ENCODE results near the gene TUBGCP3. TPM values are rescaled to one million over a fixed set of nuclear protein-coding genes. Genes with fewer than 3 reads are reported as not detected.

The TUBGCP3 gene
- total and polyA plus RNA-seq, 2 experiments from 2014 or later = 12.8 to 40.2 TPM

- no peak for DNase-seq (ENCODE audit: low spot score)
- H3K79me2 ChIP-seq (replicated peaks; ENCODE audit: insufficient read depth) = no peaks in the 10 kb centered on the region
- no peaks in the 10 kb centered on the region for H3K36me3 Mint-ChIP-seq (ENCODE audit: low read depth)
- no peaks in the 10 kb centered on the region for H3F3A ChIP-seq (replicated peaks; ENCODE audit: low read depth)
- no peaks in the 10 kb centered on the region for H3K9me2 ChIP-seq (ENCODE audit: insufficient read depth)
- no peaks in the 10 kb centered on the region for H3K4me1 Mint-ChIP-seq
- no peaks in the 10 kb centered on the region for H3K36me3 ChIP-seq (ENCODE audit: insufficient read depth)
- ATAC-seq = no peak
- no peaks in the 10 kb centered on the region for H3K27me3 ChIP-seq (ENCODE audit: insufficient read depth)
- no peak for TF ChIP-seq EZH2 (IDR thresholded peaks at IDR 0.05; ENCODE audit: low read depth, unreplicated experiment)
- TF ChIP-seq EZH2phosphoT487 (IDR thresholded peaks at IDR 0.05; ENCODE audit: unreplicated experiment) = no peak
- TF ChIP-seq REST (IDR thresholded peaks at IDR 0.05; ENCODE audit: unreplicated experiment) = no peak
- TF ChIP-seq CTCF (conservative IDR thresholded peaks at IDR 0.05; ENCODE audit: low read depth in 2 of 2) = no peak
- no peak for TF ChIP-seq NANOG (IDR thresholded peaks at IDR 0.05; ENCODE audit: borderline replicate concordance)
- no peaks in the 10 kb centered on the region for H3K9me3 Mint-ChIP-seq
- H2AFZ ChIP-seq = no peak overlapping the region
- H3K4me3 ChIP-seq = no peak overlapping the region
- H4K20me1 ChIP-seq (replicated peaks; ENCODE audit: insufficient read depth) = no peaks in the 10 kb centered on the region
- H3K4me3 Mint-ChIP-seq = no peak overlapping the region
- H3K27me3 Mint-ChIP-seq (ENCODE audit: insufficient read depth, low read depth, poor library complexity) = peaks cover 10% of the 10 kb centered on the region
- H3K27ac Mint-ChIP-seq = no peak overlapping the region
- H3K27ac ChIP-seq (ENCODE audit: low read depth) = no peak overlapping the region
- no peak overlapping the region for H3K4me2 ChIP-seq
- H3K4me1 ChIP-seq (ENCODE audit: insufficient read depth) = no peaks in the 10 kb centered on the region
Observed at GRCh38 chr13:112626124-112626523, 38.2 kb upstream of the TUBGCP3 start.

GRCh38 chr13:112625698-112626097 is 37.7 kb upstream of the TUBGCP3 start:
- H3K27ac ChIP-seq (ENCODE audit: low read depth) = no peak overlapping the region
- no peak for TF ChIP-seq CTCF (conservative IDR thresholded peaks at IDR 0.05; ENCODE audit: low read depth in 2 of 2)
- no peak for TF ChIP-seq NANOG (IDR thresholded peaks at IDR 0.05; ENCODE audit: borderline replicate concordance)
- TF ChIP-seq POLR2AphosphoS5 (IDR thresholded peaks at IDR 0.05; ENCODE audit: low read depth) = no peak
- no peak for TF ChIP-seq ZNF462 (CRISPR knock-in tag; IDR thresholded peaks at IDR 0.05)
- TF ChIP-seq EZH2phosphoT487 (IDR thresholded peaks at IDR 0.05; ENCODE audit: unreplicated experiment) = no peak
- no peak for ATAC-seq

More at GRCh38 chr13:112625698-112626097, 37.7 kb upstream of the TUBGCP3 start:
- H3K27me3 ChIP-seq (ENCODE audit: insufficient read depth) = no peaks in the 10 kb centered on the region
- H3K4me1 Mint-ChIP-seq = no peaks in the 10 kb centered on the region
- H3K4me3 ChIP-seq = no peak overlapping the region
- H3K27me3 Mint-ChIP-seq (ENCODE audit: insufficient read depth, low read depth, poor library complexity) = peaks cover 10% of the 10 kb centered on the region
- H3K4me2 ChIP-seq = no peak overlapping the region
- H3K79me2 ChIP-seq (replicated peaks; ENCODE audit: insufficient read depth) = no peaks in the 10 kb centered on the region
- no peaks in the 10 kb centered on the region for H4K20me1 ChIP-seq (replicated peaks; ENCODE audit: insufficient read depth)
- H3K27ac Mint-ChIP-seq = no peak overlapping the region
- no peaks in the 10 kb centered on the region for H3K36me3 Mint-ChIP-seq (ENCODE audit: low read depth)
- DNase-seq (ENCODE audit: low spot score) = no peak
- H2AFZ ChIP-seq = no peak overlapping the region
- no peak overlapping the region for H3K4me3 Mint-ChIP-seq
- no peaks in the 10 kb centered on the region for H3K9me2 ChIP-seq (ENCODE audit: insufficient read depth)
- no peaks in the 10 kb centered on the region for H3F3A ChIP-seq (replicated peaks; ENCODE audit: low read depth)
- H3K4me1 ChIP-seq (ENCODE audit: insufficient read depth) = no peaks in the 10 kb centered on the region
- H3K9me3 Mint-ChIP-seq = no peaks in the 10 kb centered on the region
- no peaks in the 10 kb centered on the region for H3K36me3 ChIP-seq (ENCODE audit: insufficient read depth)
